GM12878 (cell line): ENCODE measurements around the gene IFNGR2. TPM values are rescaled to one million over a fixed set of nuclear protein-coding genes. Genes with fewer than 3 reads are reported as not detected.
A peak's percentile ranks its signal among the peaks of the same experiment; 100 is the strongest.

Source experiments
- ATAC-seq: fragments of 200-7000 bp; cut with Tn5 transposase; 3 replicates; pipeline ENCODE4 v1.9.1; 2020; ENCODE audit warnings: mild to moderate bottlenecking, moderate library complexity
- BruUV-seq: library from RNA; stranded (reverse); fragments of 400-500 nt; replicated peaks from 2 replicates; lab custom pipeline; 2021; lab: Mats Ljungman, UMichigan
- CTCF ChIA-PET: fragments of 300-600 bp; sonication (Branson Sonifier 250); formaldehyde crosslinking; extraction: SDS; loops from one replicate; lab custom pipeline; 2021; ENCODE audit warnings: inconsistent platforms; lab: Yijun Ruan, JAX
- POLR2A ChIA-PET: fragments of 350-600 bp; formaldehyde crosslinking; extraction: SDS; loops from one replicate; lab custom pipeline; 2021; ENCODE audit warnings: inconsistent platforms; lab: Charles Lee
- RAD21 ChIA-PET: fragments of 300-600 bp; sonication (Branson Sonifier 250); formaldehyde crosslinking; loops from one replicate; lab custom pipeline; 2023; ENCODE audit warnings: antibody characterized with exemption; ENCODE audit not compliant: unreplicated experiment; lab: Charles Lee
- SMC1A ChIA-PET: fragments of 300-600 bp; sonication (Branson Sonifier 250); formaldehyde crosslinking; loops from one replicate; lab custom pipeline; 2023; ENCODE audit not compliant: unreplicated experiment, uncharacterized antibody; lab: Charles Lee
- DNase-seq: peaks from one replicate; pipeline ENCODE4 v3.0.0-alpha.2; 2011; ENCODE audit warnings: low read depth, low spot score
- FAIRE-seq: peaks from 3 replicates; lab custom pipeline; 2011; peaks lifted over from hg19 to GRCh38; lab: Jason Lieb, UNC
- H2AFZ ChIP-seq: 2 replicates; pipeline ENCODE4 v1.6.0; 2011; ENCODE audit warnings: low read depth, low read length, control low read depth; ENCODE audit not compliant: control insufficient read depth
- H3K27ac ChIP-seq: 2 replicates; pipeline ENCODE4 v1.5.1; 2011; ENCODE audit warnings: control low read depth; ENCODE audit not compliant: control insufficient read depth, insufficient read depth
- H3K27me3 ChIP-seq, 2 experiments: replicated peaks in 1 of 2; 2 replicates each; pipeline versions ENCODE4 v1.6.0 to v1.6.1; 2011; ENCODE audit warnings: low read length in 1 of 2; ENCODE audit not compliant: control insufficient read depth in 2 of 2, insufficient read depth in 2 of 2
- H3K36me3 ChIP-seq, 2 experiments: 2 replicates each; pipeline ENCODE4 v1.5.1; 2011; ENCODE audit warnings: low read length in 1 of 2; ENCODE audit not compliant: control insufficient read depth in 2 of 2, insufficient read depth in 2 of 2
- H3K4me1 ChIP-seq: 2 replicates; pipeline ENCODE4 v1.6.1; 2011; ENCODE audit warnings: mild to moderate bottlenecking, low read length, moderate library complexity, mixed read lengths; ENCODE audit not compliant: control insufficient read depth, insufficient read depth
- H3K4me2 ChIP-seq: 2 replicates; pipeline ENCODE4 v1.6.0; 2011; ENCODE audit warnings: control low read depth; ENCODE audit not compliant: control insufficient read depth, insufficient read depth
- H3K4me3 ChIP-seq: fragments of 200-600 bp; sonication (generic); 2 replicates; pipeline ENCODE4 v1.5.1; 2016
- H3K79me2 ChIP-seq: 2 replicates; pipeline ENCODE4 v1.6.0; 2011; ENCODE audit warnings: low read length; ENCODE audit not compliant: control insufficient read depth, insufficient read depth
- H3K9ac ChIP-seq: 2 replicates; pipeline ENCODE4 v1.8.0; 2011; ENCODE audit warnings: low read length, control low read depth, mixed read lengths; ENCODE audit not compliant: control insufficient read depth, insufficient read depth
- H3K9me3 ChIP-seq: replicated peaks from 3 replicates; pipeline ENCODE4 v1.5.1; 2011; ENCODE audit warnings: mild to moderate bottlenecking, low read length; ENCODE audit not compliant: control insufficient read depth, insufficient read depth
- H4K20me1 ChIP-seq: 2 replicates; pipeline ENCODE4 v1.6.0; 2011; ENCODE audit not compliant: control insufficient read depth, insufficient read depth
- HCFC1 ChIP-seq: fragments of 150-350 bp; IDR thresholded peaks from 2 replicates; pipeline ENCODE4 v1.6.1; 2014; ENCODE audit warnings: low read length
- IKZF1 ChIP-seq: fragments of 450-650 bp; conservative IDR thresholded peaks from 2 replicates; pipeline ENCODE4 v1.6.1; 2017; ENCODE audit warnings: antibody characterized with exemption, mild to moderate bottlenecking
- IKZF2 ChIP-seq, 2 experiments: fragments of 450-650 bp; IDR thresholded peaks; 2 replicates each; pipeline ENCODE4 v1.6.1; 2017; ENCODE audit warnings: mild to moderate bottlenecking in 2 of 2, moderate library complexity in 2 of 2
- IRF3 ChIP-seq: fragments of 450-650 bp; IDR thresholded peaks from 2 replicates; pipeline ENCODE4 v1.6.1; 2014; ENCODE audit warnings: mild to moderate bottlenecking
- MEF2B ChIP-seq: fragments of 450-650 bp; IDR thresholded peaks from 2 replicates; pipeline ENCODE4 v1.6.1; 2018; ENCODE audit warnings: mild to moderate bottlenecking, moderate library complexity; ENCODE audit not compliant: partially characterized antibody, poor library complexity, severe bottlenecking
- NR2F1 ChIP-seq: fragments of 450-650 bp; conservative IDR thresholded peaks from 2 replicates; pipeline ENCODE4 v1.6.1; 2017; ENCODE audit warnings: mild to moderate bottlenecking
- WGBS: methylation state at CpG from one replicate; pipeline ENCODE4 v1.1.6; 2016; ENCODE audit warnings: low lambda C conversion rate; ENCODE audit not compliant: insufficient replicate concordance, insufficient coverage; ENCODE audit errors: missing lambda C conversion rate; 5-methylcytosine and 5-hydroxymethylcytosine counted together
- in situ Hi-C: fragments of 300-500 bp; cut with MboI; formaldehyde crosslinking; loops from 9 replicates; pipeline ENCODE4 v1.14.3; 2018; ENCODE audit warnings: mixed read lengths
- intact Hi-C: fragments of 100-400 bp; cut with micrococcal nuclease; formaldehyde crosslinking; loops from one replicate; pipeline ENCODE4 v1.14.2; 2022; ENCODE audit not compliant: unreplicated experiment
- polyA plus RNA-seq, 11 experiments: library from polyadenylated mRNA; depleted of rRNA in 4 of 11; unstranded in 6 of 11; stranded (reverse) in 5 of 11; fragments of >200 nt; fragmentation: Nextera tagmentation in 4 of 11; fragmentation: Illumina TruSeq in 1 of 11; extraction: Ambion mirVana in 4 of 11; extraction: Trizol in 1 of 11; gene quantifications; 1 replicate in 1 of 11; 2 replicates in 10 of 11; pipeline versions ENCODE4 v1.2.1 to v1.2.3, GENCODE V29; 2011 to 2016; ENCODE audit warnings: inconsistent platforms in 2 of 11, missing spikeins in 2 of 11, low read depth in 1 of 11
- total RNA-seq, 4 experiments: library from RNA; depleted of rRNA in 3 of 4; stranded (reverse); fragments of >200 nt in 3 of 4; fragmentation: Illumina TruSeq in 1 of 4; extraction: Trizol in 1 of 4; gene quantifications; 2 replicates each; pipeline versions ENCODE4 v1.2.1 to v1.2.3, GENCODE V29; 2013 to 2021

IFNGR2 gene
- total and polyA plus RNA-seq, 10 of the 15 experiments (the other 5 are each of a cell fraction or from before 2014, with no cell fraction given) = 23.6 to 98.8 (median 77.0) TPM

GRCh38 chr21:33414926-33415325, 11.7 kb downstream of the IFNGR2 start:
- no peak for FAIRE-seq
- peaks cover 58% of the 10 kb centered on the region for H3K79me2 ChIP-seq
- H3K4me1 ChIP-seq = peaks cover 22% of the 10 kb centered on the region
- ATAC-seq = no peak
- CTCF ChIA-PET = interaction anchor here (0.9 to 2.5 kb wide), 4 partner anchors 9 to 53 kb away, joined by 3 to 8 read pairs (median 3); no protein-coding TSS in a partner anchor
- no TSS peak for BruUV-seq
- H3K9ac ChIP-seq = no peak overlapping the region
- no peaks in the 10 kb centered on the region for H3K9me3 ChIP-seq
- H4K20me1 ChIP-seq = peaks cover 6% of the 10 kb centered on the region
- no peak overlapping the region for H3K4me3 ChIP-seq
- H3K36me3 ChIP-seq = peaks cover 16 to 36% of the 10 kb centered on the region in 2 experiments
- H3K27me3 ChIP-seq = no peaks in the 10 kb centered on the region
- peak in 1 of 2 experiments; percentile 25; a peak in 1 of 4 replicates for TF ChIP-seq IKZF2 (IDR thresholded peaks at IDR 0.05)
- 0 out of 2 replicates have a peak, but pooled peaks have one; percentile 13 for TF ChIP-seq IKZF1
- TF ChIP-seq HCFC1 = no peak
- peak; percentile 62 for TF ChIP-seq MEF2B
- RAD21 ChIA-PET = interaction anchor here (1.2 to 4.0 kb wide), 8 partner anchors 9 to 215 kb away, joined by 3 to 33 read pairs (median 6); no protein-coding TSS in a partner anchor
- 75% methylated on average over 11 of the region's 11 CpGs for WGBS
- H3K4me2 ChIP-seq = no peak overlapping the region
- DNase-seq = no peak
- SMC1A ChIA-PET = interaction anchor here (0.5 to 4.8 kb wide), 8 partner anchors 16 to 183 kb away, joined by 3 to 29 read pairs (median 7); no protein-coding TSS in a partner anchor
- in situ Hi-C loops (no loop called here), intact Hi-C loops (no loop called here)
- POLR2A ChIA-PET = interaction anchor here (0.6 to 2.0 kb wide), 7 partner anchors 8 to 35 kb away, joined by 3 to 8 read pairs (median 6); no protein-coding TSS in a partner anchor
- H2AFZ ChIP-seq = no peak overlapping the region
- no peak overlapping the region for H3K27ac ChIP-seq

GRCh38 chr21:33418691-33419090, 15.5 kb downstream of the IFNGR2 start:
- in situ Hi-C loops = no loop called here
- no peak for FAIRE-seq

More at GRCh38 chr21:33418691-33419090, 15.5 kb downstream of the IFNGR2 start:
- H3K4me1 ChIP-seq = peaks cover 5% of the 10 kb centered on the region
- no peak overlapping the region for H3K4me3 ChIP-seq
- no peak overlapping the region for H3K9ac ChIP-seq
- intact Hi-C loops = no loop called here
- POLR2A ChIA-PET = no interaction called here
- ATAC-seq (no peak), DNase-seq (no peak)
- no peaks in the 10 kb centered on the region for H3K27me3 ChIP-seq
- H3K27ac ChIP-seq = no peak overlapping the region
- H3K36me3 ChIP-seq = peaks cover 18 to 41% of the 10 kb centered on the region in 2 experiments
- RAD21 ChIA-PET = no interaction called here
- BruUV-seq = no TSS peak
- SMC1A ChIA-PET = no interaction called here
- 77% methylated on average over 2 of the region's 2 CpGs for WGBS
- H3K79me2 ChIP-seq = peaks cover 34% of the 10 kb centered on the region
- no peak overlapping the region for H3K4me2 ChIP-seq
- no peak overlapping the region for H2AFZ ChIP-seq
- H4K20me1 ChIP-seq = peaks cover 11% of the 10 kb centered on the region; the same call in 1 of the 2 replicates
- H3K9me3 ChIP-seq = no peaks in the 10 kb centered on the region
- TF ChIP-seq NR2F1 (no peak), IRF3 (no peak)
- TF ChIP-seq, all 136 proteins: peak for 0
- CTCF ChIA-PET = no interaction called here
